Mesenchymal stem cell (in vitro differentiated cells and primary cell): ENCODE measurements around the gene GATA6.

Experiments
- DNase-seq: peaks from one replicate; pipeline ENCODE4 v3.0.0-alpha.2; 2013
- H2AFZ ChIP-seq: one replicate; pipeline ENCODE4 v1.6.1; 2013; ENCODE audit warnings: low read depth, mild to moderate bottlenecking, control low read depth, inconsistent platforms, low read length, moderate library complexity
- H2AK5ac ChIP-seq: 2 replicates; pipeline ENCODE4 v1.6.1; 2013; ENCODE audit warnings: low read length, moderate library complexity, mild to moderate bottlenecking, inconsistent platforms; ENCODE audit not compliant: severe bottlenecking
- H2BK120ac ChIP-seq: one replicate; pipeline ENCODE4 v1.6.1; 2013; ENCODE audit warnings: low read depth, mild to moderate bottlenecking, inconsistent platforms, low read length, moderate library complexity
- H2BK12ac ChIP-seq, 2 experiments: one replicate each; pipeline ENCODE4 v1.6.1; 2013; ENCODE audit warnings: inconsistent platforms in 2 of 2, low read length in 2 of 2, mild to moderate bottlenecking in 2 of 2, moderate library complexity in 2 of 2, control low read depth in 1 of 2
- H2BK15ac ChIP-seq: one replicate; pipeline ENCODE4 v1.6.1; 2013; ENCODE audit warnings: mild to moderate bottlenecking, low read depth, inconsistent platforms; ENCODE audit not compliant: poor library complexity, severe bottlenecking
- H2BK5ac ChIP-seq: 2 replicates; pipeline ENCODE4 v1.6.1; 2013; ENCODE audit warnings: low read depth, mild to moderate bottlenecking, low read length, control low read depth, inconsistent platforms; ENCODE audit not compliant: poor library complexity, severe bottlenecking
- H3K14ac ChIP-seq, 2 experiments: one replicate each; pipeline ENCODE4 v1.6.1; 2013; ENCODE audit warnings: inconsistent platforms in 2 of 2, low read length in 2 of 2, control low read depth in 1 of 2, mild to moderate bottlenecking in 1 of 2, moderate library complexity in 1 of 2
- H3K18ac ChIP-seq, 2 experiments: one replicate each; pipeline ENCODE4 v1.6.1; 2013; ENCODE audit warnings: inconsistent platforms in 2 of 2, low read length in 2 of 2, control low read depth in 1 of 2, low read depth in 1 of 2, mild to moderate bottlenecking in 1 of 2
- H3K23ac ChIP-seq, 2 experiments: one replicate each; pipeline ENCODE4 v1.6.1; 2013; ENCODE audit warnings: inconsistent platforms in 2 of 2, low read length in 2 of 2, mild to moderate bottlenecking in 2 of 2, moderate library complexity in 2 of 2, control low read depth in 1 of 2
- H3K27ac ChIP-seq: 2 replicates; pipeline ENCODE4 v1.5.1; 2013; ENCODE audit warnings: mild to moderate bottlenecking, moderate library complexity, low read length, control low read depth, inconsistent platforms; ENCODE audit not compliant: poor library complexity, severe bottlenecking
- H3K27me3 ChIP-seq, 2 experiments: 2 replicates each; pipeline versions ENCODE4 v1.6.1 to v1.7.0; 2013; ENCODE audit warnings: low read length in 2 of 2, mild to moderate bottlenecking in 2 of 2, moderate library complexity in 2 of 2, control low read depth in 1 of 2, inconsistent platforms in 1 of 2; ENCODE audit not compliant: control insufficient read depth in 1 of 2, insufficient read depth in 1 of 2
- H3K36me3 ChIP-seq, 2 experiments: 2 replicates each; pipeline versions ENCODE4 v1.6.1 to v1.7.0; 2013; ENCODE audit warnings: low read length in 2 of 2, control low read depth in 1 of 2, inconsistent platforms in 1 of 2, low read depth in 1 of 2, mild to moderate bottlenecking in 1 of 2; ENCODE audit not compliant: insufficient read depth in 2 of 2, control insufficient read depth in 1 of 2
- H3K4ac ChIP-seq, 2 experiments: one replicate each; pipeline ENCODE4 v1.6.1; 2013; ENCODE audit warnings: inconsistent platforms in 2 of 2, low read length in 2 of 2, mild to moderate bottlenecking in 2 of 2, moderate library complexity in 2 of 2, control low read depth in 1 of 2, low read depth in 1 of 2
- H3K4me1 ChIP-seq: 2 replicates; pipeline ENCODE4 v1.6.1; 2013; ENCODE audit warnings: low read depth, low read length, control low read depth; ENCODE audit not compliant: control insufficient read depth, insufficient read depth
- H3K4me2 ChIP-seq: 2 replicates; pipeline ENCODE4 v1.6.1; 2013; ENCODE audit warnings: low read length, mild to moderate bottlenecking, inconsistent platforms; ENCODE audit not compliant: poor library complexity, severe bottlenecking
- H3K4me3 ChIP-seq, 2 experiments: 2 replicates each; pipeline versions ENCODE4 v1.5.1 to v1.7.0; 2013; ENCODE audit warnings: low read length in 2 of 2, mild to moderate bottlenecking in 2 of 2, control low read depth in 1 of 2, low read depth in 1 of 2; ENCODE audit not compliant: insufficient read depth in 1 of 2
- H3K79me1 ChIP-seq: replicated peaks from 2 replicates; pipeline ENCODE4 v1.6.1; 2013; ENCODE audit warnings: mild to moderate bottlenecking, control low read depth, low read length, inconsistent platforms; ENCODE audit not compliant: poor library complexity, severe bottlenecking
- H3K9ac ChIP-seq: 2 replicates; pipeline ENCODE4 v1.7.0; 2013; ENCODE audit warnings: mild to moderate bottlenecking, low read length, moderate library complexity
- H3K9me3 ChIP-seq: 2 replicates; pipeline ENCODE4 v1.7.0; 2013; ENCODE audit warnings: mild to moderate bottlenecking, low read length; ENCODE audit not compliant: control insufficient read depth
- H4K8ac ChIP-seq: one replicate; pipeline ENCODE4 v1.6.1; 2013; ENCODE audit warnings: inconsistent platforms, mild to moderate bottlenecking, low read length, moderate library complexity
- H4K91ac ChIP-seq: one replicate; pipeline ENCODE4 v1.6.1; 2013; ENCODE audit warnings: mild to moderate bottlenecking, low read length, inconsistent platforms
- WGBS: methylation state at CpG from one replicate; pipeline ENCODE4 v1.1.7; 2013; ENCODE audit warnings: mixed read lengths; 5-methylcytosine and 5-hydroxymethylcytosine counted together

The GATA6 gene

GRCh38 chr18:22143347-22144340 lies 25.7 kb upstream of the GATA6 start:
- H4K91ac ChIP-seq, result no peak overlapping the region
- no peak overlapping the region for H2AFZ ChIP-seq
- no peak overlapping the region for H2AK5ac ChIP-seq
- H2BK120ac ChIP-seq, result no peak overlapping the region
- no peaks in the 10 kb centered on the region for H3K79me1 ChIP-seq
- H3K9ac ChIP-seq, result no peak overlapping the region
- H3K23ac ChIP-seq, result no peak overlapping the region
- H2BK5ac ChIP-seq, result no peak overlapping the region
- H3K14ac ChIP-seq, result no peak overlapping the region
- H3K4me3 ChIP-seq, result no peak overlapping the region
- peaks cover 21 to 27% of the 10 kb centered on the region in 2 experiments for H3K27me3 ChIP-seq
- H3K9me3 ChIP-seq, result peaks cover 4% of the 10 kb centered on the region
- no peak overlapping the region for H3K18ac ChIP-seq
- H3K27ac ChIP-seq, result no peak overlapping the region
- no peak overlapping the region for H2BK12ac ChIP-seq
- 93% methylated on average over 5 of the region's 7 CpGs for WGBS
- DNase-seq, result no peak
- H3K4me2 ChIP-seq, result no peak overlapping the region
- no peak overlapping the region for H4K8ac ChIP-seq
- no peaks in the 10 kb centered on the region for H3K4me1 ChIP-seq
- no peak overlapping the region for H2BK15ac ChIP-seq
- H3K36me3 ChIP-seq, result no peaks in the 10 kb centered on the region
- no peak overlapping the region for H3K4ac ChIP-seq

GRCh38 chr18:22145160-22145559 lies 24.2 kb upstream of the GATA6 start:
- Histone ChIP-seq H3K79me1 (no peaks in the 10 kb centered on the region), H2BK15ac (no peak overlapping the region), H2AK5ac (no peak overlapping the region), H2BK12ac (no peak overlapping the region), H4K8ac (no peak overlapping the region), H3K9me3 (peaks cover 4% of the 10 kb centered on the region), H4K91ac (no peak overlapping the region), H3K4me1 (no peaks in the 10 kb centered on the region), H3K27ac (no peak overlapping the region), H3K18ac (no peak overlapping the region), H2BK5ac (no peak overlapping the region), H3K9ac (no peak overlapping the region), H3K27me3 (peaks cover 27 to 35% of the 10 kb centered on the region in 2 experiments), H3K4me2 (no peak overlapping the region), H2AFZ (no peak overlapping the region), H2BK120ac (no peak overlapping the region), H3K14ac (no peak overlapping the region), H3K4ac (no peak overlapping the region), H3K36me3 (no peaks in the 10 kb centered on the region), H3K23ac (no peak overlapping the region), H3K4me3 (no peak overlapping the region)
- 89% methylated on average over 3 of the region's 3 CpGs for WGBS
- DNase-seq, result no peak

GRCh38 chr18:22149710-22150109 lies 19.7 kb upstream of the GATA6 start:
- DNase-seq, result no peak
- Histone ChIP-seq H3K23ac (no peak overlapping the region), H3K36me3 (no peaks in the 10 kb centered on the region), H3K18ac (no peak overlapping the region), H2BK120ac (no peak overlapping the region), H3K79me1 (no peaks in the 10 kb centered on the region), H4K8ac (no peak overlapping the region), H3K27ac (no peak overlapping the region), H3K4ac (no peak overlapping the region), H2BK5ac (no peak overlapping the region), H3K4me2 (no peak overlapping the region), H2AFZ (no peak overlapping the region), H3K27me3 (peaks cover 33 to 46% of the 10 kb centered on the region in 2 experiments), H2AK5ac (no peak overlapping the region), H2BK15ac (no peak overlapping the region), H3K4me3 (no peak overlapping the region), H2BK12ac (no peak overlapping the region), H3K4me1 (no peaks in the 10 kb centered on the region), H3K9me3 (peaks cover 4% of the 10 kb centered on the region), H4K91ac (no peak overlapping the region), H3K14ac (no peak overlapping the region), H3K9ac (no peak overlapping the region)
- 81% methylated on average over 7 of the region's 8 CpGs for WGBS

GRCh38 chr18:22152093-22152492 lies 17.3 kb upstream of the GATA6 start:
- H2BK120ac ChIP-seq, result no peak overlapping the region

More at GRCh38 chr18:22152093-22152492, 17.3 kb upstream of the GATA6 start:
- H3K9ac ChIP-seq, result no peak overlapping the region
- H2AFZ ChIP-seq, result no peak overlapping the region
- H3K36me3 ChIP-seq, result no peaks in the 10 kb centered on the region
- no peak overlapping the region for H4K91ac ChIP-seq
- H2AK5ac ChIP-seq, result no peak overlapping the region
- no peak overlapping the region for H2BK5ac ChIP-seq
- H3K79me1 ChIP-seq, result no peaks in the 10 kb centered on the region
- H3K4ac ChIP-seq, result no peak overlapping the region
- H2BK12ac ChIP-seq, result no peak overlapping the region
- no peak overlapping the region for H3K14ac ChIP-seq
- H3K4me1 ChIP-seq, result no peaks in the 10 kb centered on the region
- H3K4me2 ChIP-seq, result no peak overlapping the region
- no peaks in the 10 kb centered on the region for H3K9me3 ChIP-seq
- H3K23ac ChIP-seq, result no peak overlapping the region
- H3K27me3 ChIP-seq, result peaks cover 24 to 34% of the 10 kb centered on the region in 2 experiments
- no peak for DNase-seq
- H4K8ac ChIP-seq, result no peak overlapping the region
- no peak overlapping the region for H3K18ac ChIP-seq
- no peak overlapping the region for H3K4me3 ChIP-seq
- no peak overlapping the region for H3K27ac ChIP-seq
- H2BK15ac ChIP-seq, result no peak overlapping the region
- WGBS, result 86% methylated on average over 9 of the region's 10 CpGs
